GM19328 (cell line): ENCODE data around the gene SCNN1A.

Experiments
- ATAC-seq: cut with Tn5 transposase; IDR thresholded peaks from one replicate; pipeline ENCODE4 v1.9.1; 2021; ENCODE audit warnings: mild to moderate bottlenecking, moderate library complexity; ENCODE audit not compliant: unreplicated experiment

Gene SCNN1A

GRCh38 chr12:6322352-6322751 lies 53.0 kb downstream of the SCNN1A start:
- no peak for ATAC-seq

- ATAC-seq = no peak
Observed at GRCh38 chr12:6321905-6322304, 53.5 kb downstream of the SCNN1A start.

DNA sequence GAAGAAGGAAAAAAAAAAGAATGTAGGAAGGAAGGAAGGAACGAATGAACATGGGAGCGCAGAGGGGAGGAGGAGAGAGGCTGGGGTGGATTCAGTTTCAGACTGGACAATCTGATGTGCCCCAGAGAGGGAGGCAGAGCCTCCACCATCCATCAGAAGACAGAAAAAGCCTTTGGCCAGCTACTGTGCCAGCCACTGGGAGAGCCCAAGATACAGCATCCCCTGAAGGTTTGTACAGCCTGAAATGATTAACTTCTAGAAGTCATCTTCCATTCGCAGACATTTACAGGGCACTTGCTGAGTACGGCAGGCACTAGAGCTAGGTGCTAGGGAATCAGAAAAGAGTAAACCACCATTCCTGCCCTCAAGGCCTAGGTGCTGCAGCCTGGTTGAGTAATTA lies 55.9 kb downstream of the SCNN1A start:
- ATAC-seq = no peak

DNA sequence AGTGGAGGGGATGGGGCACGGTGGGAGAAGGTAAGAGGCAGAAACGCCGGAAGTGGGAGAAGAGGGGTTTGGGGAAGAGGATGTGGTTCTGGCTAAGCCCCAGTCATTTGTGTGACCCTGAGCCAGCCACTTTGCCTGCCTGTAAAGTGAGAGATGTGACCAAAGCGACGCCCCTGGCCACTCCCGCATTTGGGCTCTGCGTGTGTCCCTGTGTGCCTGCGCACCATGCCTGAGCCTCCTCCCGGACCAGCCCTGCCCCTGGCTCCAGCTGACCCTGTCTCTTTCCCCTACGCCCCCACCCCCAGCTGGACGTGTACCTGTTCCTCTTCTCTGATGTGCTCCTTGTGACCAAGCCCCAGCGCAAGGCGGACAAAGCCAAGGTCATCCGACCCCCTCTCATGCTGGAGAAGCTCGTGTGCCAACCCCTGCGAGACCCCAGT lies 56.9 kb downstream of the SCNN1A start:
- no peak for ATAC-seq

GRCh38 chr12:6317693-6318439 lies 57.5 kb downstream of the SCNN1A start:
- no peak for ATAC-seq

- ATAC-seq = no peak
Observed at GRCh38 chr12:6316921-6317692, 58.3 kb downstream of the SCNN1A start.

GRCh38 chr12:6315704-6316597 lies 59.4 kb downstream of the SCNN1A start:
- ATAC-seq = no peak

- no peak for ATAC-seq
Observed at GRCh38 chr12:6315184-6315583, 60.2 kb downstream of the SCNN1A start.

GRCh38 chr12:6314776-6315175 lies 60.6 kb downstream of the SCNN1A start:
- ATAC-seq = no peak

GRCh38 chr12:6313326-6313940 lies 61.9 kb downstream of the SCNN1A start:
- no peak for ATAC-seq

DNA sequence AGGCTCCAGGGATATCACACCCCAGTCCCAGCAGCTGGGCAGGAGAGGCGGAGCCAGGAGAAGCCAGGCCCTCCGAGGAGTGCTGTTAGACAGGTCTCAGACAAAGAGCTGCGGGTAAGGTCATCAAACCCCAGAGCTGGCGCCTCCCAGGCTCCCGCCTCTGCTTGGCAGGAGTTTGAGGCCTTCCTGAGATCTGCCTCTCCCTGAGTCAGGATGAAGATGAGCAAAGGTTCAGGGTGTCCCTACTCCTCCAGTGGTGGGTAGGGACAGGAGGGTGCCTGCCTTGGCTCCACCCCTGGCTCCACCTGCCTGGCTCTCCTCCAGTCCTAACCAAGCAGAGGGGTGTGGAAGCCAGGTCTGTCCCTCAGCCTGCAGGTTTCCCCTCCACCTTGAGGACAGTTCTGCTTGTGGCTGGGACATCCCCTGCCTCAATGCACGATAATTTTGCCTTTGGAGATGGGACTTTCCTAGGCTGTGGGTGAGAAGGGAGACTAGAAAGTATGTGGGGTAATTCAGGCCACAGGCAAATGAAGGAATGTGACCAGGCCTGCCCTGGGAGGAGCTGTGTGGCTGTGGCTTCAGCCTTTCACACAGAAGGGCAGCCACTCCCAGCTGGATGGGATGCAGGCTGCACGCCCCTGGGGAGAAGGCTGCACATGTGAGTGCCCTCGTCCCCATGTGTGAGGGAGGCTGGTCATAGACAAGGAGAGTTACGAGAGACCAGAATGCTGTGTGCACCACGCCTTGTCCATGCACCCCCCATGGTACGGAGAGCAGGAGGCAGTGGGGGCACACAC lies 62.6 kb downstream of the SCNN1A start:
- ATAC-seq = no peak

- no peak for ATAC-seq
Observed at GRCh38 chr12:6311822-6312528, 63.4 kb downstream of the SCNN1A start.

- no peak for ATAC-seq
Observed at GRCh38 chr12:6310771-6311610, 64.4 kb downstream of the SCNN1A start.

DNA sequence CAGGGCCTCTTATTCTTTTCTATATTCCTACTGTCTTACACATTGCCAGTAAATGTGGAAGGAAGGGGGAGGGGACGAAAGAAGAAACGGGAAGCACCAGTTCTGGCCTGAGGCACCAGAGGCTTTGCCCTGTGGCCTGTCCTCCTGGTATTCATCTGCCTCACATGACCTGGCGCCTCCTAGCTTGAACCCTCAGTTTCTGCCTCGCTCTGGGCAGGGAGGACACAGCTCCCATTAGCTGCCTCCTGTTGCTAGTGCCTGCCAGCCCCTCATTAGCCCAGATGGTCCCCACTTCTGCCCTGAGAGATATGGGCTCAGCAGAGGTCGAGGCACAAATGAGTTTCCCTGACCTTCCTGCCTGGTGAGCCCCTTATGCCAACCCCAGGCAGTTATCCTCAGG lies 67.8 kb downstream of the SCNN1A start:
- no peak for ATAC-seq

GRCh38 chr12:6306599-6307220 lies 68.7 kb downstream of the SCNN1A start:
- no peak for ATAC-seq

DNA sequence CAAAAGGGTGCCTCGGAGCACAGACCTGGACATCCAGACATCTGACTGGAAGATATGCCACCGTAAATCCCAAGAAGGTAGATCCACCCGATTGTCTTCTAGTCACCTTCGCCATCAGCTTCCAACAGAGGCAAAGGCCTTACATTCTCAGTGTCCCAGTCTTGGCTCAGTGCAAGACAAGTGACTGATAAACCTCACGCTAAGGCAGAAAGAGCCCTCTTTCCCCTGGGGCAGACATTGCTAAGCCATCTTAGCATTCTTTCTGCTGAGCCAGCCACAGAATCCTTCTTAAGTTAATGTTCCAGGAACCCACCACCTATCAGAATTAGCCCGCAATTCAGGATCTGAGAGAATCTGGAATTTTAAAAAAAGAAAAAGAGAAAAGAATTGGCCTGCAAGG lies 69.2 kb downstream of the SCNN1A start:
- ATAC-seq = no peak

- ATAC-seq = no peak
Observed at GRCh38 chr12:6303071-6303470, 72.3 kb downstream of the SCNN1A start.

- no peak for ATAC-seq
Observed at GRCh38 chr12:6302621-6303020, 72.7 kb downstream of the SCNN1A start.
